PC-3 (cell line): ENCODE results near the gene NDE1. TPM values are rescaled to one million over a fixed set of nuclear protein-coding genes. Genes with fewer than 3 reads are reported as not detected.

ENCODE experiments used
- ATAC-seq: fragments of 200-7000 bp; cut with Tn5 transposase; 2 replicates; pipeline ENCODE4 v1.9.1; 2020; ENCODE audit warnings: mild to moderate bottlenecking, moderate library complexity
- BruUV-seq: library from RNA; stranded (reverse); fragments of 400-500 nt; replicated peaks from 2 replicates; lab custom pipeline; 2021; lab: Mats Ljungman, UMichigan
- CTCF ChIA-PET: fragments of 300-600 bp; sonication (Branson Sonifier 250); formaldehyde crosslinking; loops from one replicate; lab custom pipeline; 2022; ENCODE audit warnings: antibody characterized with exemption; lab: Charles Lee
- POLR2A ChIA-PET: fragments of 300-600 bp; sonication (Branson Sonifier 250); formaldehyde crosslinking; loops from one replicate; lab custom pipeline; 2022; ENCODE audit warnings: antibody characterized with exemption; ENCODE audit not compliant: unreplicated experiment; lab: Charles Lee
- DNase-seq: peaks from one replicate; pipeline ENCODE4 v3.0.0-alpha.2; 2015
- H2AFZ ChIP-seq: fragments of 300-600 bp; sonication (generic); 2 replicates; pipeline ENCODE4 v1.6.0; 2016; ENCODE audit warnings: antibody characterized with exemption, low read length
- H3F3A ChIP-seq: fragments of 300-600 bp; sonication (generic); one replicate; pipeline ENCODE4 v1.6.0; 2017; ENCODE audit warnings: antibody characterized with exemption, low read length, control low read depth, mild to moderate bottlenecking; ENCODE audit not compliant: unreplicated experiment
- H3K27ac ChIP-seq: fragments of 300-600 bp; sonication (generic); 2 replicates; pipeline ENCODE4 v1.5.1; 2016; ENCODE audit warnings: mild to moderate bottlenecking, low read length
- H3K27me3 ChIP-seq: fragments of 300-600 bp; sonication (generic); 2 replicates; pipeline ENCODE4 v1.6.1; 2016; ENCODE audit warnings: low read length, mixed read lengths
- H3K36me3 ChIP-seq: fragments of 300-600 bp; sonication (generic); 2 replicates; pipeline ENCODE4 v1.6.1; 2016; ENCODE audit warnings: low read depth, mixed run types, low read length, mixed read lengths
- H3K4me1 ChIP-seq: fragments of 300-600 bp; sonication (generic); 2 replicates; pipeline ENCODE4 v1.5.1; 2016; ENCODE audit warnings: low read length; ENCODE audit not compliant: insufficient read depth
- H3K4me2 ChIP-seq: fragments of 300-600 bp; sonication (generic); 2 replicates; pipeline ENCODE4 v1.6.0; 2016; ENCODE audit warnings: low read length
- H3K4me3 ChIP-seq: fragments of 300-600 bp; sonication (generic); 2 replicates; pipeline ENCODE4 v1.5.1; 2016; ENCODE audit warnings: mild to moderate bottlenecking, low read length, mixed read lengths
- H3K79me2 ChIP-seq: fragments of 300-600 bp; sonication (generic); 2 replicates; pipeline ENCODE4 v1.6.1; 2017; ENCODE audit warnings: low read length, mixed read lengths
- H3K9ac ChIP-seq: fragments of 300-600 bp; sonication (generic); 2 replicates; pipeline ENCODE4 v1.6.0; 2016; ENCODE audit warnings: mild to moderate bottlenecking, low read length
- H3K9me2 ChIP-seq: fragments of 300-600 bp; sonication (generic); replicated peaks from 2 replicates; pipeline ENCODE4 v1.6.1; 2016; ENCODE audit warnings: mixed run types, low read length, mixed read lengths
- H3K9me3 ChIP-seq: fragments of 300-600 bp; sonication (generic); 2 replicates; pipeline ENCODE4 v1.6.1; 2016; ENCODE audit warnings: low read length, mixed read lengths
- H4K20me1 ChIP-seq: fragments of 300-600 bp; sonication (generic); 2 replicates; pipeline ENCODE4 v1.6.1; 2016; ENCODE audit warnings: low read length, mixed read lengths
- CTCF ChIP-seq: fragments of 300-600 bp; sonication (generic); conservative IDR thresholded peaks from 2 replicates; pipeline ENCODE4 v1.5.1; 2017; ENCODE audit warnings: antibody characterized with exemption, low read depth, mild to moderate bottlenecking, low read length
- EZH2 ChIP-seq: fragments of 300-600 bp; sonication (generic); IDR thresholded peaks from one replicate; pipeline ENCODE4 v1.6.1; 2017; ENCODE audit warnings: antibody characterized with exemption, mild to moderate bottlenecking, low read length; ENCODE audit not compliant: unreplicated experiment
- EZH2phosphoT487 ChIP-seq: fragments of 300-600 bp; sonication (generic); IDR thresholded peaks from 2 replicates; pipeline ENCODE4 v1.6.1; 2018; ENCODE audit warnings: mild to moderate bottlenecking, antibody characterized with exemption, low read length, borderline replicate concordance
- intact Hi-C: fragments of 100-400 bp; cut with micrococcal nuclease; formaldehyde crosslinking; loops from 2 replicates; pipeline ENCODE4 v1.9.0; 2023
- total RNA-seq: library from RNA; depleted of rRNA; stranded (reverse); fragments of >200 nt; gene quantifications from 2 replicates; pipeline ENCODE4 v1.2.3, GENCODE V29; 2014

The NDE1 gene
- total RNA-seq, 1 experiment from 2014 or later = 24.9 TPM

DNA sequence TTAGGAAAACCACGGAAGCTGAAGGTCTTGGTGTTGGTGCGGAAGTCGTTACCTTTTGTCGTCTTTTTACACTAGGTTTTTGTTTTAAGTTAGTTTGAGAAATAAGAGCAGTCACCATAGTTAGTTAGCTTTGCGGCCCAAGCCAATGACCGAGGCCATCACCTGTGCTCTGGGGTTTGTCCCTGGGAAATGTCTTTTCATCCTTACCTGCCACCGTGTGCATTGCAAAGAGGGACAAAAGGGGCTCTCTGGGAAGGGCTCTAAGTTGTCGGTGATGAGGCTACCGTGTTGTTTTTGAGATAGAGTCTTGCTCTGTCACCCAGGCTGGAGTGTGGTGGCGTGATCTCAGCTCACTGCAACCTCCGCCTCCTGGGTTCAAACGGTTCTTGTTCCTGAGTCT, 49.8 kb downstream of the NDE1 start:
- no peak for TF ChIP-seq EZH2phosphoT487
- no peak for TF ChIP-seq EZH2
- no peak for TF ChIP-seq CTCF
- intact Hi-C loops = no loop called here
- no peak overlapping the region for H3K9ac ChIP-seq
- no peak overlapping the region for H3K4me2 ChIP-seq
- no peaks in the 10 kb centered on the region for H4K20me1 ChIP-seq
- H3K9me2 ChIP-seq = no peaks in the 10 kb centered on the region
- ChIA-PET CTCF (no interaction called here), POLR2A (no interaction called here)
- H3K4me1 ChIP-seq = no peaks in the 10 kb centered on the region
- H3K27ac ChIP-seq = no peak overlapping the region
- no peaks in the 10 kb centered on the region for H3K79me2 ChIP-seq
- TSS peak; percentile 10 for BruUV-seq
- no peaks in the 10 kb centered on the region for H3K27me3 ChIP-seq
- ATAC-seq (no peak), DNase-seq (no peak)
- H3F3A ChIP-seq = no peaks in the 10 kb centered on the region
- H3K9me3 ChIP-seq = no peaks in the 10 kb centered on the region
- H3K4me3 ChIP-seq = no peak overlapping the region
- no peak overlapping the region for H2AFZ ChIP-seq
- H3K36me3 ChIP-seq = peaks cover 6% of the 10 kb centered on the region; the same call in 1 of the 2 replicates

DNA sequence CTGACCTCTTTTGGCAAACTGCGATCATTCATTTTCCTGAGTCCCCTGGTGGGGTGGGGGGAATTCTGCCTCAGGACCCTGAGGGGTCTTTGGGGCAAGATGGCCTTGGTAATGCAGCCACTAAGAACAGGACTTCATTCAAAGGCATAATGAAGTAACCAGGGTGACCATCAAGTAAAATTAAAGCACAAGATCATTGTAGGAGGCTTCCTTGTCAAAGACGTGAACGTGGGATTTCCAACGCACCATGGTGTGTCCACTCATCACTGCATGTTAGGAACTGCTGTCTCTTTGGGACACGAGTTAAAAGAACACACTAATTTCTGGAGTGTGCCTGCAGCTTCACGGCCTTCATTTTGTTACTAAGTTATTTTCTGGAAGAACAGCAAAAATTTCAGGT, 51.3 kb downstream of the NDE1 start:
- no peaks in the 10 kb centered on the region for H3K27me3 ChIP-seq
- H3F3A ChIP-seq = no peaks in the 10 kb centered on the region
- ChIA-PET CTCF (no interaction called here), POLR2A (no interaction called here)
- no peak overlapping the region for H3K4me2 ChIP-seq
- ATAC-seq = no peak
- peaks cover 6% of the 10 kb centered on the region; the same call in 1 of the 2 replicates for H3K36me3 ChIP-seq
- no peaks in the 10 kb centered on the region for H3K9me3 ChIP-seq
- TF ChIP-seq EZH2phosphoT487 (no peak), CTCF (no peak), EZH2 (no peak)
- no peak overlapping the region for H3K9ac ChIP-seq
- no peaks in the 10 kb centered on the region for H3K4me1 ChIP-seq
- no peaks in the 10 kb centered on the region for H3K79me2 ChIP-seq
- no peaks in the 10 kb centered on the region for H3K9me2 ChIP-seq
- DNase-seq = no peak
- no peak overlapping the region for H2AFZ ChIP-seq
- no peaks in the 10 kb centered on the region for H4K20me1 ChIP-seq
- H3K27ac ChIP-seq = no peak overlapping the region
- intact Hi-C loops = no loop called here
- no peak overlapping the region for H3K4me3 ChIP-seq
- BruUV-seq = TSS peak; percentile 26

GRCh38 chr16:15701975-15702970, 52.2 kb downstream of the NDE1 start:
- Histone ChIP-seq H3K79me2 (no peaks in the 10 kb centered on the region), H3K4me1 (no peaks in the 10 kb centered on the region), H3K36me3 (peaks cover 6% of the 10 kb centered on the region; the same call in 1 of the 2 replicates), H3K9me3 (no peaks in the 10 kb centered on the region), H4K20me1 (no peaks in the 10 kb centered on the region), H3K27ac (no peak overlapping the region), H3K4me2 (no peak overlapping the region), H2AFZ (no peak overlapping the region), H3F3A (no peaks in the 10 kb centered on the region), H3K27me3 (no peaks in the 10 kb centered on the region), H3K9ac (no peak overlapping the region), H3K9me2 (no peaks in the 10 kb centered on the region), H3K4me3 (no peak overlapping the region)
- ChIA-PET CTCF (no interaction called here), POLR2A (no interaction called here)
- intact Hi-C loops = no loop called here
- no TSS peak for BruUV-seq
- no peak for ATAC-seq
- no peak for DNase-seq
- TF ChIP-seq EZH2 (no peak), CTCF (no peak), EZH2phosphoT487 (no peak)
